ENCODE data around the gene CD276. TPM values are rescaled to one million over a fixed set of nuclear protein-coding genes. Genes with fewer than 3 reads are reported as not detected.

Gene CD276
- total RNA-seq, 2 donors from 2014 or later: 24.6 to 59.7 TPM

DNA sequence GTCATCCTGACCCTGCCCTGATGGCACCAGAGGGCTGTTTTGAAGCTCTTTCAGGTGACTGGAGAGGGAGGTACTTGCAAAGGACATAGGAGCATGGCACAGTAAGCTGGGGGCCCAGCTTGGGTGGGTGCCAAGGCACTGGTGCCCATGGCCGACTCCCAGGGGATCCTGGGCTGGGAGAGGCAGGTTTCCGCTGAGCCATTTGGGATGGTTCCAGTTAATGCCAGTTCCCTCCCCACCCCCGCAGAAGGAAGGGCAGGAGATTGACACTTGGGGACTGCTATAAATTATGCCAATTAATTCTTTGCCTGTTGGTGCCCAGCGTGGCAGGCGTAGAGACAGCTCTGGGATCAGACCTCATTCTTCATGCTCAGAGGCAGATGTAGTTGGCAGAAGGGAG, 26.1 kb downstream of the CD276 start:
- TF ChIP-seq, protein P1, sequence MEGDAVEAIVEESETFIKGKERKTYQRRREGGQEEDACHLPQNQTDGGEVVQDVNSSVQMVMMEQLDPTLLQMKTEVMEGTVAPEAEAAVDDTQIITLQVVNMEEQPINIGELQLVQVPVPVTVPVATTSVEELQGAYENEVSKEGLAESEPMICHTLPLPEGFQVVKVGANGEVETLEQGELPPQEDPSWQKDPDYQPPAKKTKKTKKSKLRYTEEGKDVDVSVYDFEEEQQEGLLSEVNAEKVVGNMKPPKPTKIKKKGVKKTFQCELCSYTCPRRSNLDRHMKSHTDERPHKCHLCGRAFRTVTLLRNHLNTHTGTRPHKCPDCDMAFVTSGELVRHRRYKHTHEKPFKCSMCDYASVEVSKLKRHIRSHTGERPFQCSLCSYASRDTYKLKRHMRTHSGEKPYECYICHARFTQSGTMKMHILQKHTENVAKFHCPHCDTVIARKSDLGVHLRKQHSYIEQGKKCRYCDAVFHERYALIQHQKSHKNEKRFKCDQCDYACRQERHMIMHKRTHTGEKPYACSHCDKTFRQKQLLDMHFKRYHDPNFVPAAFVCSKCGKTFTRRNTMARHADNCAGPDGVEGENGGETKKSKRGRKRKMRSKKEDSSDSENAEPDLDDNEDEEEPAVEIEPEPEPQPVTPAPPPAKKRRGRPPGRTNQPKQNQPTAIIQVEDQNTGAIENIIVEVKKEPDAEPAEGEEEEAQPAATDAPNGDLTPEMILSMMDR (IDR thresholded peaks at IDR 0.05): no peak
- TF ChIP-seq POLR2A (IDR thresholded peaks at IDR 0.05): no peak
- WGBS, 2 donors: 76 to 82% methylated on average over 5 of the region's 5 CpGs
- no peak overlapping the region for H3K27ac ChIP-seq
- DNase-seq (no peak), ATAC-seq (no peak)
- no peak overlapping the region for H3K4me3 ChIP-seq
- peaks cover 0 to 3% of the 10 kb centered on the region in 2 donors for H3K36me3 ChIP-seq (replicated peaks in 1 of 2; ENCODE audit: insufficient read depth in 1 of 2, low read depth in 2 of 2)
- no peaks in the 10 kb centered on the region for H3K9me3 ChIP-seq
- H3K4me1 ChIP-seq: no peaks in the 10 kb centered on the region
- intact Hi-C loops (cut with DNase I): no loop called here
- no peaks in the 10 kb centered on the region for H3K27me3 ChIP-seq

DNA sequence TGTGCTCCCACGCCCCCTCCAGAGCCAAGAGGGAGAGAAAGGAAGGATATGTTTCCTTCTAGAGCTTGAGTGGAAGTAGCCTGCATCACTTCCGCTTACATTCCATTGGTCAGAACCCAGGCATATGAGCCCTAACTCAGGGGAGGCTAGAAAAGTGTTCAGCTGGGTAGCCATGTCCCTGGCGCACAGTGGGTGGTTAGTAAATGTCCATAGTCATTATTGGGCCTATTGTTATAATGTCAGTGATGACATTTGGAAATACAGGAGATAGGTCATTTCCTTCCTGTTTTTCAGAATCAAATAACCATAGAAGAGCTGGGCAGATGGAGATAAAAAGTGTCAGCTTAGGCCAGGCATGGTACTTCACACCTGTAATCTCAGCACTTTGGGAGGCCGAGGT, 27.3 kb downstream of the CD276 start:
- WGBS, 2 donors: 84 to 92% methylated on average over 4 of the region's 4 CpGs
- intact Hi-C loops (cut with DNase I): no loop called here
- no peaks in the 10 kb centered on the region for H3K9me3 ChIP-seq
- TF ChIP-seq, protein P1 (IDR thresholded peaks at IDR 0.05): no peak
- no peak for TF ChIP-seq POLR2A (IDR thresholded peaks at IDR 0.05)
- no peak overlapping the region for H3K27ac ChIP-seq
- peaks cover 0 to 3% of the 10 kb centered on the region in 2 donors for H3K36me3 ChIP-seq (replicated peaks in 1 of 2; ENCODE audit: insufficient read depth in 1 of 2, low read depth in 2 of 2)
- H3K27me3 ChIP-seq: no peaks in the 10 kb centered on the region
- ATAC-seq (no peak), DNase-seq (no peak)
- peaks cover 3% of the 10 kb centered on the region for H3K4me1 ChIP-seq
- H3K4me3 ChIP-seq: no peak overlapping the region

DNA sequence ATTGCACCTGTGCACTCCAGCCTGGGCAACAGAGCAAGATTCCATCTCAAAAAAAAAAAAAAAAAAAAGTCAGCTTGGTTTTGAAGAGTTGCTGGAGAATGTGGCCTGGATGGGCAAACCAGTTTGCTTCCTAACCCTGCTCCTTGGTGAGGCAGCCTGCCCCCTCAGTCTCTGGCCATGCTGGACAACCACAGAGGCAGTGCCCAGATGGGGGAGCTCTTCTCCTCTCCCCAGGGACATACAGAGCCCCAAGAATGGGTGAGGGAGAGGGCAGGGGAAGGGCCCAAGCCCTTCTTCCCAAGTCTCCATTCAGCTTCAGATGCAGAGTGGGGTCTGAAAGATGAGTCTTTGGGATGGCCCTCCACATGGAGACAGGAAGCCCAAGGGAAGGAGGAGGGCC, 27.9 kb downstream of the CD276 start:
- Histone ChIP-seq H3K27ac (no peak overlapping the region), H3K9me3 (no peaks in the 10 kb centered on the region), H3K4me3 (no peak overlapping the region), H3K4me1 (peaks cover 4% of the 10 kb centered on the region), H3K36me3 (replicated peaks in 1 of 2; ENCODE audit: insufficient read depth in 1 of 2, low read depth in 2 of 2) (no peaks in the 10 kb centered on the region), H3K27me3 (no peaks in the 10 kb centered on the region)
- intact Hi-C loops (cut with DNase I): no loop called here
- DNase-seq: no peak
- TF ChIP-seq POLR2A (IDR thresholded peaks at IDR 0.05): no peak
- TF ChIP-seq, protein P1 (IDR thresholded peaks at IDR 0.05): no peak
- ATAC-seq: no peak

DNA sequence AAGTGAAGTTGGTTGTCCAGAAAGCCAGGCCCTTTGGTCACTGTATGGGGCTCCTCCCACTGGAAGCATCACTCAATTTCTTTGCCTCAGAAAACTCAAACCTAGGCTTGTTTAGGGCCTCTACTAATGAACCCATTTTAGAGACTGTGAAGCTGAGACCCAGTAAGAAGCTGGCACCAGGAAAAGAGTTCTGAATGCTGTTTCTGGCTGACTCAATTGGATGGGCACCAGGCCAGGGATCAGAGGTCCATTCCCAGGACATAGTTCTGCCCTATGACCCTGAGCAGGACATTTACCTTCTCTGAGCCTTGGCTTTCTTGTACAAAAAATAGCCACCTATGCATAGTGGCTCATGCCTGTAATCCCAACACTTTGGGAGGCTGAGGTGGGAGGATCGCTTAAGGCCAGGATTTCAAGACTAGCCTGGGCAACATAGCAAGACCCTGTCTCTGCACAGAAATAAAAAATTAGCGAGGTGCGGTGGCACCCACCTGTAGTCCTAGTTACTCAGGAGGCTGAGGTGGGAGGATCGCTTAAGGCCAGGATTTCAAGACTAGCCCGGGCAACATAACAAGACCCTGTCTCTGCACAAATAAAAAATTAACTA, 30.6 kb downstream of the CD276 start:
- Histone ChIP-seq H3K9me3 (no peaks in the 10 kb centered on the region), H3K27ac (no peak overlapping the region), H3K27me3 (no peaks in the 10 kb centered on the region), H3K4me1 (peaks cover 4% of the 10 kb centered on the region), H3K36me3 (replicated peaks in 1 of 2; ENCODE audit: insufficient read depth in 1 of 2, low read depth in 2 of 2) (no peaks in the 10 kb centered on the region), H3K4me3 (no peak overlapping the region)
- intact Hi-C loops (cut with DNase I): no loop called here
- ATAC-seq (no peak), DNase-seq (no peak)
- no peak for TF ChIP-seq POLR2A (IDR thresholded peaks at IDR 0.05)
- WGBS, 2 donors: 78% methylated on average over 5 of the region's 5 CpGs

DNA sequence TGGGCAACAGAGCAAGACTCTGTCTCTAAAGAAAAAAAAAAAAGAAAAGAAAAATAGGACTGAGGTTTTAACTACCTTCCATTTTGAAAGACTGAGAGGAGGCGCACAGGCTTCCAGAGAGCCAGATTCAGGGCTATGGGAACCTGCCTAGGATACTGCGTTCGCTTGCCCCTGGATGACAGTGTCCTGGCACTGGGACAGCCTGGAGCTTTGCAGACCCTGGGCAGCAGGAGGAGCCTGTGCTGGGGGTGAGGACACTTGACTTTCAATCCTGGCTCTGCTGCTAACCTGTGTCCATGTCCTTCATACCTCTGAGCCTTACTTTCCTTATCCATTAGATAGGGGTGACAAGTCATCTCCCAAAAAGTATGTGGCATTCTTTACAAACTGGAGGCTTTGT, 31.2 kb downstream of the CD276 start:
- no peak overlapping the region for H3K4me3 ChIP-seq
- no peaks in the 10 kb centered on the region for H3K36me3 ChIP-seq (replicated peaks in 1 of 2; ENCODE audit: insufficient read depth in 1 of 2, low read depth in 2 of 2)
- H3K27ac ChIP-seq: no peak overlapping the region
- DNase-seq: no peak
- TF ChIP-seq, protein P1 (IDR thresholded peaks at IDR 0.05): no peak
- TF ChIP-seq POLR2A (IDR thresholded peaks at IDR 0.05): no peak
- no peaks in the 10 kb centered on the region for H3K27me3 ChIP-seq
- ATAC-seq: no peak
- intact Hi-C loops (cut with DNase I): no loop called here
- WGBS, 2 donors: 85 to 89% methylated on average over 3 of the region's 3 CpGs
- H3K9me3 ChIP-seq: no peaks in the 10 kb centered on the region
- H3K4me1 ChIP-seq: peaks cover 4% of the 10 kb centered on the region
